ENCODE results near the gene MYLK2. TPM values are rescaled to one million over a fixed set of nuclear protein-coding genes. Genes with fewer than 3 reads are reported as not detected.

MYLK2 gene
- total RNA-seq, 3 donors from 2014 or later (not counting 1 experiment from before 2014, with no cell fraction given): 0.12 TPM; not detected in 2

DNA sequence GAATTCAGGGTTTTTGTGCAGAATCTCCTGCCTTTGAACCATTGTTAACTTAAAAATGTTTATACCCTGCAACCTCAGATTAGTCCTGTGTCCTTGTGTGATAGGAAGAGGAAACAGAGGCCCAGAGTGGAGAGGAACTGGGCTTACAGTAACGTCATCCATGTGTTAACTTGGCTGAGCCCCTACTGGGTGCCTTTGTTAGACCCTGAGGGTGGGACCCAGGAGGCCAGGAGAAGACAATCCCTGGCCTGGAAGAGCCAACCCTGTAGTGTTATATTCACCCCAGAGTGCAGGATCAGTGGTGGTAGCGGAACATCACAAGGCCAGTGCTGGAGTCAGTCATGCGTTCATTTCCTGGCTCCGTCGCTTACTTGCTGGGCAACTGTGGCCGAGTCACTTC is 10.6 kb downstream of the MYLK2 start:
- WGBS (ENCODE audit: insufficient coverage): 87% methylated on average over 6 of the region's 6 CpGs
- H3K27me3 Mint-ChIP-seq (ENCODE audit: low read depth in 2 of 2): peaks cover 0 to 5% of the 10 kb centered on the region in 2 donors
- H3K4me1 Mint-ChIP-seq: peaks cover 3 to 8% of the 10 kb centered on the region in 2 donors
- H3K27ac Mint-ChIP-seq: no peak overlapping the region
- Histone ChIP-seq H3K4me1 (ENCODE audit: control insufficient read depth, insufficient read depth, low read length) (peaks cover 14% of the 10 kb centered on the region), H3K4me3 (ENCODE audit: low read length) (no peak overlapping the region), H3K36me3 (ENCODE audit: control insufficient read depth, insufficient read depth, low read length) (no peaks in the 10 kb centered on the region), H3K9me3 (ENCODE audit: control insufficient read depth, insufficient read depth, low read length) (no peaks in the 10 kb centered on the region), H3K27ac (ENCODE audit: low read length) (no peak overlapping the region), H3K27me3 (ENCODE audit: control insufficient read depth, insufficient read depth, low read length) (peaks cover 2% of the 10 kb centered on the region)
- TF ChIP-seq CTCF (IDR thresholded peaks at IDR 0.05): no peak
- ATAC-seq (no peak), DNase-seq (no peak)
- H3K9me3 Mint-ChIP-seq: no peaks in the 10 kb centered on the region
- H3K36me3 Mint-ChIP-seq: no peaks in the 10 kb centered on the region
- intact Hi-C loops (cut with micrococcal nuclease): no loop called here
- H3K4me3 Mint-ChIP-seq: no peak overlapping the region

GRCh38 chr20:31830406-31830981 is 11.3 kb downstream of the MYLK2 start:
- Histone ChIP-seq H3K9me3 (ENCODE audit: control insufficient read depth, insufficient read depth, low read length) (no peaks in the 10 kb centered on the region), H3K4me1 (ENCODE audit: control insufficient read depth, insufficient read depth, low read length) (peaks cover 21% of the 10 kb centered on the region), H3K27ac (ENCODE audit: low read length) (no peak overlapping the region), H3K27me3 (ENCODE audit: control insufficient read depth, insufficient read depth, low read length) (peaks cover 2% of the 10 kb centered on the region), H3K36me3 (ENCODE audit: control insufficient read depth, insufficient read depth, low read length) (no peaks in the 10 kb centered on the region), H3K4me3 (ENCODE audit: low read length) (no peak overlapping the region)
- Mint-ChIP-seq H3K9me3 (no peaks in the 10 kb centered on the region), H3K36me3 (no peaks in the 10 kb centered on the region), H3K4me3 (no peak overlapping the region), H3K4me1 (peaks cover 10 to 16% of the 10 kb centered on the region in 2 donors), H3K27ac (no peak overlapping the region), H3K27me3 (ENCODE audit: low read depth in 2 of 2) (peaks cover 0 to 5% of the 10 kb centered on the region in 2 donors)
- 83% methylated on average over 7 of the region's 8 CpGs for WGBS (ENCODE audit: insufficient coverage)
- no peak for TF ChIP-seq CTCF (IDR thresholded peaks at IDR 0.05)
- intact Hi-C loops (cut with micrococcal nuclease): no loop called here
- DNase-seq: no peak
- no peak for ATAC-seq

DNA sequence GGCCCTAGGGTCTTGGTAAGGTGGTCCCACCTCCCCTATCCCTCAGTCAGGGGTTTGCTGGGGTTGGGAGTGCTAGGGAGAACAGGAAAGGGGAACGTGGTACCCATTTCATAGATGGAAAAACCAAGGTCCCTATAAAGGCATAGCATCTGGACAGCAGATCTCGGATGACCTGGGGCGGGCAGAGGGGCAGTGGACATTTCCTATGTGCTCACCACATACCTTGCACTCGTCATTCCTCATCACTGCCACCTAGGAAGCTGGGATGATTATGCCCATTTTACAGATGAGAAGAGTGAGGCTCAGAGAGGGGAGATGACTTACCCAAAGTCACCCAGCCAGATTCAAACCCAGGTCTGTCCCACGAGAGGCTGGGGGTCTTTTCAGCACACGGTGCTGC is 12.1 kb downstream of the MYLK2 start:
- H3K27me3 ChIP-seq (ENCODE audit: control insufficient read depth, insufficient read depth, low read length): peaks cover 2% of the 10 kb centered on the region
- WGBS (ENCODE audit: insufficient coverage): 89% methylated on average over 5 of the region's 6 CpGs
- H3K4me1 Mint-ChIP-seq: peaks cover 18 to 23% of the 10 kb centered on the region in 2 donors
- H3K27ac ChIP-seq (ENCODE audit: low read length): no peak overlapping the region
- no peak for ATAC-seq
- H3K9me3 Mint-ChIP-seq: no peaks in the 10 kb centered on the region
- H3K4me1 ChIP-seq (ENCODE audit: control insufficient read depth, insufficient read depth, low read length): peaks cover 28% of the 10 kb centered on the region
- H3K36me3 ChIP-seq (ENCODE audit: control insufficient read depth, insufficient read depth, low read length): no peaks in the 10 kb centered on the region
- no peak overlapping the region for H3K27ac Mint-ChIP-seq
- H3K4me3 ChIP-seq (ENCODE audit: low read length): no peak overlapping the region
- TF ChIP-seq CTCF (IDR thresholded peaks at IDR 0.05): no peak
- peaks cover 0 to 5% of the 10 kb centered on the region in 2 donors for H3K27me3 Mint-ChIP-seq (ENCODE audit: low read depth in 2 of 2)
- no peak overlapping the region for H3K4me3 Mint-ChIP-seq
- intact Hi-C loops (cut with micrococcal nuclease): no loop called here
- H3K9me3 ChIP-seq (ENCODE audit: control insufficient read depth, insufficient read depth, low read length): no peaks in the 10 kb centered on the region
- DNase-seq: no peak
- H3K36me3 Mint-ChIP-seq: no peaks in the 10 kb centered on the region

DNA sequence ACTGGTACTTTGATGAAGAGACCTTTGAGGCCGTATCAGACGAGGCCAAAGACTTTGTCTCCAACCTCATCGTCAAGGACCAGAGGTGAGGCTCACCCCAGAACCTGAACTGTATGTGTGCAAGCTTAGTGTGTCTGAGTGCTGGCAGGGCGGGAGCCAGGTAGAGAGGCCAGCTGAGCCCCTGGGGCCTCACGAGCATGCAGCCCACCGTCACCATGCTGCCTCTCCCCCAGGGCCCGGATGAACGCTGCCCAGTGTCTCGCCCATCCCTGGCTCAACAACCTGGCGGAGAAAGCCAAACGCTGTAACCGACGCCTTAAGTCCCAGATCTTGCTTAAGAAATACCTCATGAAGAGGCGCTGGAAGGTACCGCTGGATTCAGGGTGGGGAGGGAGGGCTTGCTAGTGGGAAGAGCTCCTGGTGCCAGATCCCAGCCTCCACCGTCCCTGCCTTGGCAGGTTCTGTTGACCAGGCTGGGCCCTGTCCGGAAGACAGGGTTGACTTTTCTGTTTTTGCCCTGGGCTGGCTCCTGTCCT is 12.7 kb downstream of the MYLK2 start:
- H3K36me3 ChIP-seq (ENCODE audit: control insufficient read depth, insufficient read depth, low read length): no peaks in the 10 kb centered on the region
- Mint-ChIP-seq H3K4me1 (peaks cover 23 to 28% of the 10 kb centered on the region in 2 donors), H3K27ac (no peak overlapping the region), H3K9me3 (no peaks in the 10 kb centered on the region), H3K4me3 (no peak overlapping the region), H3K27me3 (ENCODE audit: low read depth in 2 of 2) (peaks cover 0 to 5% of the 10 kb centered on the region in 2 donors), H3K36me3 (no peaks in the 10 kb centered on the region)
- ATAC-seq (no peak), DNase-seq (no peak)
- WGBS (ENCODE audit: insufficient coverage): 91% methylated on average over 17 of the region's 17 CpGs
- peaks cover 2% of the 10 kb centered on the region for H3K27me3 ChIP-seq (ENCODE audit: control insufficient read depth, insufficient read depth, low read length)
- no peak overlapping the region for H3K4me3 ChIP-seq (ENCODE audit: low read length)
- H3K4me1 ChIP-seq (ENCODE audit: control insufficient read depth, insufficient read depth, low read length): peaks cover 34% of the 10 kb centered on the region
- H3K27ac ChIP-seq (ENCODE audit: low read length): no peak overlapping the region
- TF ChIP-seq CTCF (IDR thresholded peaks at IDR 0.05): no peak
- intact Hi-C loops (cut with micrococcal nuclease): no loop called here
- H3K9me3 ChIP-seq (ENCODE audit: control insufficient read depth, insufficient read depth, low read length): no peaks in the 10 kb centered on the region

All from natural killer cell (primary cell).